SU-DHL-6 (cell line): ENCODE data around the gene CCR1.

Source experiments
- EZH2phosphoT487 ChIP-seq: fragments of 200-600 bp; sonication (generic), shearing (Covaris generic); conservative IDR thresholded peaks from 2 replicates; pipeline ENCODE4 v1.6.1; 2018; ENCODE audit warnings: mild to moderate bottlenecking, antibody characterized with exemption, low read length, moderate library complexity, mixed read lengths
- TF ChIP-seq, protein P1 (sequence below): fragments of 200-600 bp; sonication (generic); IDR thresholded peaks from one replicate; pipeline ENCODE4 v1.5.1; 2017; ENCODE audit warnings: antibody characterized with exemption, mild to moderate bottlenecking, low read length, moderate library complexity; ENCODE audit not compliant: insufficient read depth, poor library complexity, severe bottlenecking

DNA sequence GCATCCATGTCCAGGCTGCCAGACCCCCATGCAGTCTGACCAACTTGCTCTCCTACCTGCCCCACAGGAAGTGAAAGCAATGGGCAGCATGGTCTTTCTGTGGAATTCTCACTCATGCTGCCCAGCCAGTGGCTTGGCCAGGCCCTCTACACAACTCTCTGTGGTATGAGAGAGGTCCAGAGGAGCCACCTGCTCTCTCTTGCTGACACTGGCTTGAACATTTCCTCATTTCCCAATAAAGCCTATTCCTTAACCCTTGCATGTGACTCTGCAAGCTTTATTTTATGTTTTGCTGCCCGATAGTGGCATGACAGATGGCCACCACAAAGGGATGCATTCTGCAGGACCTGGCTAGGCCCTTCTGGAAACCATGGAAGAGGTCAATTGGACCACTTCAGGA is 53.8 kb downstream of the CCR1 start:
- TF ChIP-seq, protein P1, sequence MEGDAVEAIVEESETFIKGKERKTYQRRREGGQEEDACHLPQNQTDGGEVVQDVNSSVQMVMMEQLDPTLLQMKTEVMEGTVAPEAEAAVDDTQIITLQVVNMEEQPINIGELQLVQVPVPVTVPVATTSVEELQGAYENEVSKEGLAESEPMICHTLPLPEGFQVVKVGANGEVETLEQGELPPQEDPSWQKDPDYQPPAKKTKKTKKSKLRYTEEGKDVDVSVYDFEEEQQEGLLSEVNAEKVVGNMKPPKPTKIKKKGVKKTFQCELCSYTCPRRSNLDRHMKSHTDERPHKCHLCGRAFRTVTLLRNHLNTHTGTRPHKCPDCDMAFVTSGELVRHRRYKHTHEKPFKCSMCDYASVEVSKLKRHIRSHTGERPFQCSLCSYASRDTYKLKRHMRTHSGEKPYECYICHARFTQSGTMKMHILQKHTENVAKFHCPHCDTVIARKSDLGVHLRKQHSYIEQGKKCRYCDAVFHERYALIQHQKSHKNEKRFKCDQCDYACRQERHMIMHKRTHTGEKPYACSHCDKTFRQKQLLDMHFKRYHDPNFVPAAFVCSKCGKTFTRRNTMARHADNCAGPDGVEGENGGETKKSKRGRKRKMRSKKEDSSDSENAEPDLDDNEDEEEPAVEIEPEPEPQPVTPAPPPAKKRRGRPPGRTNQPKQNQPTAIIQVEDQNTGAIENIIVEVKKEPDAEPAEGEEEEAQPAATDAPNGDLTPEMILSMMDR: no peak
- no peak for TF ChIP-seq EZH2phosphoT487
